ENCODE results near the gene DDX39B.

Gene DDX39B

DNA sequence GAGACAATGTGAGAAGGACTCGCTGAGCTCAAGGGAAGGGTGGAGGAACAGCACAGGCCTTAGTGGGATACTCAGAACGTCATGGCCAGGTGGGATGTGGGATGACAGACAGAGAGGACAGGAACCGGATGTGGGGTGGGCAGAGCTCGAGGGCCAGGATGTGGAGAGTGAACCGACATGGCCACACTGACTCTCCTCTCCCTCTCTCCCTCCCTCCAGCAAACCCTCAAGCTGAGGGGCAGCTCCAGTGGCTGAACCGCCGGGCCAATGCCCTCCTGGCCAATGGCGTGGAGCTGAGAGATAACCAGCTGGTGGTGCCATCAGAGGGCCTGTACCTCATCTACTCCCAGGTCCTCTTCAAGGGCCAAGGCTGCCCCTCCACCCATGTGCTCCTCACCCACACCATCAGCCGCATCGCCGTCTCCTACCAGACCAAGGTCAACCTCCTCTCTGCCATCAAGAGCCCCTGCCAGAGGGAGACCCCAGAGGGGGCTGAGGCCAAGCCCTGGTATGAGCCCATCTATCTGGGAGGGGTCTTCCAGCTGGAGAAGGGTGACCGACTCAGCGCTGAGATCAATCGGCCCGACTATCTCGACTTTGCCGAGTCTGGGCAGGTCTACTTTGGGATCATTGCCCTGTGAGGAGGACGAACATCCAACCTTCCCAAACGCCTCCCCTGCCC is 35.2 kb upstream of the DDX39B start:
- H3K4me3 ChIP-seq (ENCODE audit: low read depth, low read length): no peak overlapping the region
- H3K27me3 ChIP-seq (ENCODE audit: insufficient read depth, low read depth, severe bottlenecking): no peaks in the 10 kb centered on the region
- DNase-seq: no peak
- no peaks in the 10 kb centered on the region for H3K36me3 ChIP-seq
- TF ChIP-seq, protein P1, sequence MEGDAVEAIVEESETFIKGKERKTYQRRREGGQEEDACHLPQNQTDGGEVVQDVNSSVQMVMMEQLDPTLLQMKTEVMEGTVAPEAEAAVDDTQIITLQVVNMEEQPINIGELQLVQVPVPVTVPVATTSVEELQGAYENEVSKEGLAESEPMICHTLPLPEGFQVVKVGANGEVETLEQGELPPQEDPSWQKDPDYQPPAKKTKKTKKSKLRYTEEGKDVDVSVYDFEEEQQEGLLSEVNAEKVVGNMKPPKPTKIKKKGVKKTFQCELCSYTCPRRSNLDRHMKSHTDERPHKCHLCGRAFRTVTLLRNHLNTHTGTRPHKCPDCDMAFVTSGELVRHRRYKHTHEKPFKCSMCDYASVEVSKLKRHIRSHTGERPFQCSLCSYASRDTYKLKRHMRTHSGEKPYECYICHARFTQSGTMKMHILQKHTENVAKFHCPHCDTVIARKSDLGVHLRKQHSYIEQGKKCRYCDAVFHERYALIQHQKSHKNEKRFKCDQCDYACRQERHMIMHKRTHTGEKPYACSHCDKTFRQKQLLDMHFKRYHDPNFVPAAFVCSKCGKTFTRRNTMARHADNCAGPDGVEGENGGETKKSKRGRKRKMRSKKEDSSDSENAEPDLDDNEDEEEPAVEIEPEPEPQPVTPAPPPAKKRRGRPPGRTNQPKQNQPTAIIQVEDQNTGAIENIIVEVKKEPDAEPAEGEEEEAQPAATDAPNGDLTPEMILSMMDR (IDR thresholded peaks at IDR 0.05; ENCODE audit: low read depth, low read length): no peak
- no peaks in the 10 kb centered on the region for H3K9me3 ChIP-seq (ENCODE audit: severe bottlenecking)
- H3K27ac ChIP-seq: no peak overlapping the region

- no peaks in the 10 kb centered on the region for H3K36me3 ChIP-seq
- no peak for DNase-seq
- H3K4me3 ChIP-seq (ENCODE audit: low read depth, low read length): no peak overlapping the region
- H3K27ac ChIP-seq: no peak overlapping the region
- H3K27me3 ChIP-seq (ENCODE audit: insufficient read depth, low read depth, severe bottlenecking): no peaks in the 10 kb centered on the region
- no peaks in the 10 kb centered on the region for H3K9me3 ChIP-seq (ENCODE audit: severe bottlenecking)
- TF ChIP-seq, protein P1 (IDR thresholded peaks at IDR 0.05; ENCODE audit: low read depth, low read length): no peak
Observed at GRCh38 chr6:31575952-31576685, 34.3 kb upstream of the DDX39B start.

DNA sequence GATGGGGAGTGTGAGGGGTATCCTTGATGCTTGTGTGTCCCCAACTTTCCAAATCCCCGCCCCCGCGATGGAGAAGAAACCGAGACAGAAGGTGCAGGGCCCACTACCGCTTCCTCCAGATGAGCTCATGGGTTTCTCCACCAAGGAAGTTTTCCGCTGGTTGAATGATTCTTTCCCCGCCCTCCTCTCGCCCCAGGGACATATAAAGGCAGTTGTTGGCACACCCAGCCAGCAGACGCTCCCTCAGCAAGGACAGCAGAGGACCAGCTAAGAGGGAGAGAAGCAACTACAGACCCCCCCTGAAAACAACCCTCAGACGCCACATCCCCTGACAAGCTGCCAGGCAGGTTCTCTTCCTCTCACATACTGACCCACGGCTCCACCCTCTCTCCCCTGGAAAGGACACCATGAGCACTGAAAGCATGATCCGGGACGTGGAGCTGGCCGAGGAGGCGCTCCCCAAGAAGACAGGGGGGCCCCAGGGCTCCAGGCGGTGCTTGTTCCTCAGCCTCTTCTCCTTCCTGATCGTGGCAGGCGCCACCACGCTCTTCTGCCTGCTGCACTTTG is 33.6 kb upstream of the DDX39B start, which contains the start of gene TNF:
TSS of gene TNF (plus strand) at position 231 of the 567 bp plus-strand sequence. CDS start at position 408, 177 bp downstream.
- DNase-seq: no peak
- H3K27ac ChIP-seq: no peak within 1 kb of the TSS
- H3K27me3 ChIP-seq (ENCODE audit: insufficient read depth, low read depth, severe bottlenecking): no peaks in the 10 kb centered on the region
- H3K4me3 ChIP-seq (ENCODE audit: low read depth, low read length): no peak within 1 kb of the TSS
- no peaks in the 10 kb centered on the region for H3K36me3 ChIP-seq
- H3K9me3 ChIP-seq (ENCODE audit: severe bottlenecking): no peaks in the 10 kb centered on the region
- TF ChIP-seq, protein P1 (IDR thresholded peaks at IDR 0.05; ENCODE audit: low read depth, low read length): no peak

DNA sequence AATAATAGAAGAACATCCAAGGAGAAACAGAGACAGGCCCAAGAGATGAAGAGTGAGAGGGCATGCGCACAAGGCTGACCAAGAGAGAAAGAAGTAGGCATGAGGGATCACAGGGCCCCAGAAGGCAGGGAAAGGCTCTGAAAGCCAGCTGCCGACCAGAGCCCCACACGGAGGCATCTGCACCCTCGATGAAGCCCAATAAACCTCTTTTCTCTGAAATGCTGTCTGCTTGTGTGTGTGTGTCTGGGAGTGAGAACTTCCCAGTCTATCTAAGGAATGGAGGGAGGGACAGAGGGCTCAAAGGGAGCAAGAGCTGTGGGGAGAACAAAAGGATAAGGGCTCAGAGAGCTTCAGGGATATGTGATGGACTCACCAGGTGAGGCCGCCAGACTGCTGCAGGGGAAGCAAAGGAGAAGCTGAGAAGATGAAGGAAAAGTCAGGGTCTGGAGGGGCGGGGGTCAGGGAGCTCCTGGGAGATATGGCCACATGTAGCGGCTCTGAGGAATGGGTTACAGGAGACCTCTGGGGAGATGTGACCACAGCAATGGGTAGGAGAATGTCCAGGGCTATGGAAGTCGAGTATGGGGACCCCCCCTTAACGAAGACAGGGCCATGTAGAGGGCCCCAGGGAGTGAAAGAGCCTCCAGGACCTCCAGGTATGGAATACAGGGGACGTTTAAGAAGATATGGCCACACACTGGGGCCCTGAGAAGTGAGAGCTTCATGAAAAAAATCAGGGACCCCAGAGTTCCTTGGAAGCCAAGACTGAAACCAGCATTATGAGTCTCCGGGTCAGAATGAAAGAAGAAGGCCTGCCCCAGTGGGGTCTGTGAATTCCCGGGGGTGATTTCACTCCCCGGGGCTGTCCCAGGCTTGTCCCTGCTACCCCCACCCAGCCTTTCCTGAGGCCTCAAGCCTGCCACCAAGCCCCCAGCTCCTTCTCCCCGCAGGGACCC is 32.6 kb upstream of the DDX39B start:
- no peak for DNase-seq
- H3K9me3 ChIP-seq (ENCODE audit: severe bottlenecking): no peaks in the 10 kb centered on the region
- no peaks in the 10 kb centered on the region for H3K27me3 ChIP-seq (ENCODE audit: insufficient read depth, low read depth, severe bottlenecking)
- TF ChIP-seq, protein P1 (IDR thresholded peaks at IDR 0.05; ENCODE audit: low read depth, low read length): peak; percentile 48
- H3K36me3 ChIP-seq: no peaks in the 10 kb centered on the region
- H3K27ac ChIP-seq: no peak overlapping the region
- no peak overlapping the region for H3K4me3 ChIP-seq (ENCODE audit: low read depth, low read length)

GRCh38 chr6:31573239-31574105 is 31.7 kb upstream of the DDX39B start:
- H3K4me3 ChIP-seq (ENCODE audit: low read depth, low read length): no peak overlapping the region
- H3K27me3 ChIP-seq (ENCODE audit: insufficient read depth, low read depth, severe bottlenecking): no peaks in the 10 kb centered on the region
- no peaks in the 10 kb centered on the region for H3K36me3 ChIP-seq
- no peaks in the 10 kb centered on the region for H3K9me3 ChIP-seq (ENCODE audit: severe bottlenecking)
- TF ChIP-seq, protein P1 (IDR thresholded peaks at IDR 0.05; ENCODE audit: low read depth, low read length): no peak
- no peak overlapping the region for H3K27ac ChIP-seq
- DNase-seq: no peak

Data from WERI-Rb-1 (cell line).